Inflammatory macrophage (primary cell): Measurements from ENCODE around the gene ALMS1.
"Not testable (repeated sequence)": the region's sequence is repeated elsewhere in the genome, so short reads cannot be mapped to it uniquely, and the experiment has no call there.

Experiments used
- DNase-seq, 2 donors: peaks; one replicate each; pipeline ENCODE4 v3.0.0-alpha.2; 2020 to 2022

The ALMS1 gene

DNA sequence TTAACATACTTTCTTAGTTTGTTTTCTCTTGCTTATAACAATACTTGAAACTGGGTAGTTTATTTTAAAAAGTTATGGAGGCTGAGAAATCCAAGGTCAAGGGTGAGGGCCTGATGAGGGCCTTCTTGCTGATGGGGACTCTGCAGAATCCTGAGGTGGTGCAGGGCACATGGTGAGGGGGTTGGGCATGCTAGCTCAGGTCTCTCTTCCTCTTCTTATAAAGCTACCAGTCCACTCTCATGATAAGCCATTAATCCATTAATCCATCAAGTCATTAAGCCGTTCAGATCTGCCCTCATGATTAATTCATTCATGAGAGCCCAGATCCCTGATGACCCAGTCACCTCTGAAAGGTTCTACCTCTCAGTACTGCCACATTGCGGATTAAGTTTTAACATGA lies 21.4 kb downstream of the ALMS1 start:
- DNase-seq, result no peak

DNA sequence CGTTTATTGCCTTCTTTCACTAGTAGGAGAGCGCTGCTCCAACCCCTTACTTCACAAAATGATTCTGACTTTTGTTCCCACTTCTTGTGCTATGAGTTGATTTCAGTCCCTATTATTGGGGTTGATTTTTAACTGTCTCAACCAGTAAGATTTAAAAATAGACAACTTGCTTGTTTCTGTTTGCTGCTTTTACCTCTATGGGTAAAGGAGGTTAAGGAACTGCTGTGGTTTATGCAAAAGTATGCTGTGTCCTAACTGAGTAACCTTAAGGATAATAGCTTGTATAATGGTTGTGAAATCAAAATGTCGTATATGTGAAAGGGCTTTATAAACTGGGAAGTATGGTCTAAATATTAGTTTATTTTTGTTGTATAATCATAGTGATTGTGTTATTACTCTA lies 22.6 kb downstream of the ALMS1 start:
- no peak for DNase-seq

DNA sequence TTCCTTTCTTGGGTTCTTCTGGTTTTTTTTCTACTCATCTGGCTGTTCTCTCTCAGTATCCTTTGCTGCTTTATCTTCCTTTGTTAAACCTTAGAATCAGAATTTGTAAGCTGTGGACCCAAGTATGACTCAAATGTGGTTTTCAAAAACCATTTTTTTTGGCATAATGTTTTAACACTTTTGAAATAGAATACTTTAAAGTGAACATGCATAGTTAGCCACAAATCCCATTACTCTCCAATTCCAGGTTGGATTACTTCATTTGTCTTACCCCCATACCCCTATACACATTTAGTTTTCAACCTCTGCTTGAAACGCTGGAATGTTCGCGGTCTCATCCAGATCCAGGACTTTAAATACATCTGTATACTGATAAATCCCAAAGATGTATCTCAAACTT lies 29.1 kb downstream of the ALMS1 start:
- DNase-seq, result no peak

DNA sequence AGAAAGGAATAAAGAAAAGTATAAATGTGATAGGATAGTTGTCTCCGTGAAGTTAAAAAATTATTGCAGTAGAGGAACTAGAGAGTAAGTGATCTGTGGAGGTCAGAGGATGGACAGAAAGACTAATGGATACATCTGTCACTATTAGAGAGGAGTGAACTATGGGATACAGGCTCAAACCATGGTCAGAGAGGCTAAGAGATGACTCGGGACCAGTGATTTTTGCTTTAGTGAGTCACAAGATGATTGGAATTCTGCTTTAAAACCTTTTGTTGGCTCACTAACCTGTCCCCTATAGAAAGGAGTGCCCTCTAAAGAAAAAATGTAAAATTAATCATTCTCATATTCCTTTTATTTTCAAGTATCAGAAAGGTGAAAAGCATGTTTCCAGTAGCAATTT lies 30.3 kb downstream of the ALMS1 start:
- DNase-seq, result no peak

- DNase-seq, result no peak
These were observed 32.7 kb downstream of the ALMS1 start for GRCh38 chr2:73418343-73418742.

DNA sequence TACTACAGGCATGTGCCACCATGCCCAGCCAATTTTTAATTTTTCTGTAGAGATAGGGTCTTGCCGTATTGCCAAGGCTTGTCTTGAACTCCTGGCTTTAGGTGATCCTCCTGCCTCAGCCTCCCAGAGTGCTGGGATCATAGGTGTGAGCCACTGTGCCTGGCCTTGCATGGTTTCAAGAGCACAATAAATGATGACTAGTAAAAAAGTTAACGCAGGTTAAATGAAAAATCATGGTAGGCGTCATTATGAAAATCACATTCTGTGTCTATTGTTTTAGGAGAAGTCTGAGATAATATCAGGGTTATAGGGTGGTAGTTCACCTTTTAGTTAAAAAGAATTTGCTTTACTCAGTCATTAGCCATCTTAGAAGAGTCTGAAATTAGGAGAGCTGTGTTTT lies 38.3 kb downstream of the ALMS1 start:
- no peak for DNase-seq

GRCh38 chr2:73426176-73426575 lies 40.5 kb downstream of the ALMS1 start:
- DNase-seq, result no peak

DNA sequence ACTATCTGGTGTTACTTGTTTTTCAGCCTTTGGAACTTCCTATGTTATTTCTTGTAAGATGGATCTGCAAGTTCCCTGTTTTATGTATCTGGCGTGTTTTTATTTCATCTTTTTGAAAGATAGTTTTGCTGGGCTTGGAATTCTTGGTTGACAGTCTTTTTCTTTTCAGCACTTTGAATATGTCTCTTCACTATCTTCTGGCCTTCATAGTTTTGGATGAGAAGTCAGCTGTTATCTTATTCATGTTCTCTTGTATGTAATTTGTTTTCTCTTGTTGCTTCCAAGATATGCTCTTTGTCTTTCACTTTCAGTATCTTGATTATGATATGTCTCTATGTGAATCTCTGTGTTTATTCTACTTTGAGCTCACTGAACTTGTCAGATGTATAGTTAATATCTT lies 50.4 kb downstream of the ALMS1 start:
- DNase-seq, result no peak

GRCh38 chr2:73444202-73444601 lies 58.6 kb downstream of the ALMS1 start:
- DNase-seq, result no peak

DNA sequence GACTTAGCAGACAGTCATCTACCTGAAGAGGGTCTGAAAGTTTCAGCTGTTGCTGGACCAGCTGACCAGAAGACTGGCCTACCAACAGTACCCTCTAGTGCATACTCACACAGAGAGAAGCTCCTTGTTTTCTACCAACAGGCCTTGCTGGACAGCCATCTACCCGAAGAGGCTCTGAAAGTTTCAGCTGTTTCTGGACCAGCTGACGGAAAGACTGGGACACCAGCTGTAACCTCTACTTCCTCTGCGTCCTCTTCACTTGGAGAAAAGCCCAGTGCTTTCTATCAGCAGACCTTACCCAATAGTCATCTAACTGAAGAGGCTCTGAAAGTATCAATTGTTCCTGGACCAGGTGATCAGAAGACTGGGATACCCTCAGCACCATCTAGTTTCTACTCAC lies 63.2 kb downstream of the ALMS1 start:
- DNase-seq, result no peak

DNA sequence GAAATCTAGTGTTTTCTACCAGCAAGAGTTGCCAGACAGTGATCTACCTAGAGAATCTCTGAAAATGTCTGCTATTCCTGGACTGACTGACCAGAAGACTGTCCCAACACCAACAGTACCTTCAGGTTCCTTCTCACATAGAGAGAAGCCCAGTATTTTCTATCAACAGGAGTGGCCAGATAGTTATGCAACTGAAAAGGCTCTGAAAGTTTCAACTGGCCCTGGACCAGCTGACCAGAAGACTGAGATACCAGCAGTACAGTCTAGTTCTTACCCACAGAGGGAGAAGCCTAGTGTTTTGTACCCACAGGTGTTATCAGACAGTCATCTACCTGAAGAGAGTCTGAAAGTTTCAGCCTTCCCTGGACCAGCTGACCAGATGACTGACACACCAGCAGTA lies 63.8 kb downstream of the ALMS1 start:
- no peak for DNase-seq

GRCh38 chr2:73451263-73451972 lies 65.8 kb downstream of the ALMS1 start:
- DNase-seq, result peak; percentile 33 to 44

DNA sequence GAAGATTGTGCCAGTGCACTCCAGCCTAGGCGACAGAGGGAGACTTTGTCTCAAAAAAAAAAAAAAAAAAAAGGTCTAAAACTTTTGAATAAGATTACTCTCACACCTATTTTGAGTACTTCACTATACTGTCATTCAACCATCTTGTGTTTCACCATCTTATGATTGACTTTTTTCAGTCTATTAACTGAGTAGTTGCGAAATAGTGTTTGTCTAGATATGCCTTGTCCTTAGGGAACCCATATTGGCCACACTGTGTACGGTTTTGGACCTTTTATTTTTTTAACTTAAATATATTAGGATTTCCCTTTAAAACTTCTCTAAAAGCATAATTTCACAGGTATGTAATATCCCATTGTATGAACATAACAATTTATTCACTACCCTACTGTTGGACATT lies 72.3 kb downstream of the ALMS1 start:
- DNase-seq, result no peak

- not testable (repeated sequence) for DNase-seq
These were observed 76.8 kb downstream of the ALMS1 start for GRCh38 chr2:73462388-73462787.

GRCh38 chr2:73468376-73468775 lies 82.7 kb downstream of the ALMS1 start:
- no peak for DNase-seq

- not testable (repeated sequence) for DNase-seq
These were observed 98.2 kb downstream of the ALMS1 start for GRCh38 chr2:73483874-73484273.

DNA sequence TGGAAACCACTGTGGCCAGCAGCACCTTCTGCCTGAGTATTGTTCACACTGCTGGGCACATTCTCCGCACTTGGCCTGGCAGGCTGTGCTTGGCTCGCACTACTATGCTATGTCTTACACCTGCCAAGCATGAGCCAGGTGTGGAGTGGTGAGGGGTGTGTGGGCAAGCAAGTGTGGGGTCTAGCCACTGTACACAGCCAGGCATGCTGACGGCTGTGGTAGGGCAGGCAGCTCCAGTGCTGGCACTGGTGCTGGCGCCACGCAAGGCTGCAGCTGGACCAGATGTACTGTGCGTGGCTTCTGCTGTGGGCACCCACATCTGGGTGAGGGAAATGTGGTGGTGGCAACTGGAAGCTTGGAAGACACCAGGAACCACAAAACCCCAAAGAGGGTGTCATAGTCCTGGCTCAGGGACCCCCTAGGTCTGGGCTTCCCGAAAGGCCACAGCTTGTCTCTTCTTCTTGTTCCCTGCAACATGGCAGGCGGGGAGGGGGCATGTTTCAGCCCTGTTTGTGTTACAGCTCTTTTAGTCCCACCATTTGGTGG lies 101.5 kb downstream of the ALMS1 start:
- DNase-seq, result no peak

DNA sequence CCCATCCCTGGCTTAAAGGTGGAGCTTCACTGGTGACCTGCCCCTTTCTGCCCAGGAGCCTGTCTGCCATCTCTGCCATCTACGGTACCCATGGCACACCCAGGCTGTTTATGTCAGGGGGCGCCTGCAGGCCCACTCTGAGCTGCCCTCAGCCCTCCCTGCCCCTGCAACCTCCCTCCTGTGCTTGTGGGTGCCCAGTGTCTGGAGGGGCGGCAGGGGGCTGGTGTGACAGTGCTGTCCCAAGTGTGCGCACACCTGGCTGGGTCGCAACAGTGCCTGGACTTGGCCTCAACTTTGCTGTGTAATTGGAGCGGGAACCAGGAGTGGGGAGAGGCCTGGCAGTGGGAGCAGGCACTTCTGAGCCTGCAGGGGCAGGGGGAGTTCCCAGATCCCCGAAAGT lies 102.4 kb downstream of the ALMS1 start:
- no peak for DNase-seq

DNA sequence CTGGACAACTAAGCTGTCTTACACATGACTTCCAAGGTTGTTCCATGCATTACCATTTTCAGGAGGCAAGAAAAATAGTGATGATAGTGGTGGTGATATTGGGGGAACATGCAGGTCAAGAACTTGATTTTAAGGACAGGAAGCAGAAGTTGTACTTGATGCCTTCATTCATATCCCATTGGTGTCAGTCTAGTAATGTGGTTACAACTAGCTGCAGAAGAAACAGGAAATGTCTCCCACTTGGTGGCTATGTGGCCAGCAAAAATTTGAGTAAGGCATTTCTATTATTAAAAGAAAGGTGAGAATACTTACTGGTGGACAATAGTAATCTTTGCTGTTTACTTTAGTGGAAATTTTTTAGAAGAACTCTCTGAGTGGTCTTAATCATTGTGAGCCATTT lies 103.4 kb downstream of the ALMS1 start:
- peak in 1 of 2 donors; percentile 21 for DNase-seq

DNA sequence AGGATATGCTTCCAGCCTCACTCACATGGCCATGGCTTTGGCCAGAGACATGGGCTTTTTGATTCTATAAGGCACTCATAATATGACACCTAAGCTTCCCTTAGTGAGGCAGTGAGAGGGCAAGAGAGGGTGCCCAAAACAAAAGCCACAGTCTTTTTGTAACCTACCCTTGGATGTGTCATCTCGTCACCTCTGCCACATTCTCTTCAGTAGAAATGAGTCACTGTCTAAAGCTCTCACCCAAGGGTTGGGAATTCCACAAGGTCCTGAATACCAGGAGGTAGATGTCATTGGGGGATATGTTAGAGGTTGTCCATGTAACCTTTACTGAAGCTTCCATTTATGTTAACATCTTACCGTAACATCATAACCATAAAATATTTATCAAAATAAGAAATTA lies 108.4 kb downstream of the ALMS1 start:
- no peak for DNase-seq

DNA sequence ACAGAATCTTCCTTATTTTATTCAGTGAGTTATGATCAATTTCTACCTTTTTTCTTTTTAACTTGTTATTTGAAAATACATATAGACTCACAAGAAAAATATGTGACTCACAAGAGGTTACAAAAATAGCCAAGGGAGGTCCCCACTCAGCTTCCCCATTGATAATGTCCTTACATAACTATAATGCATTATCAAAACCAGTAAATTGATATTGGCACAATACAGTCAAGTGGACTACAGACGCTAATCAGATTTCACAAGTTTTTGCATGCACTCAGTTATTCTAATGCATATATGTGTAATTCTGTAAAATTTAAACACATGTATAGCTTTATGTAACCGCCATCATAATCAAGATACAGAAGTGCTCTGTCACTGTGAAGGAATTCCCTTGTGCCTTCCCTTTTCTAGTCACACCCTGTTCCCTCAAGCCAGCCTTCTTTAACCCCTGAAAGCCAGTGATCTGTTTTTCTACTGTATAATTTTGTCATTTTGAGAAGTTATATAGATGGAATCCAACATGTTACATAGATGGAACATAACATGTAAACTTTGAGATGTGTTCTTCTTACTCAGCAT lies 118.4 kb downstream of the ALMS1 start:
- peak; percentile 10 to 12 for DNase-seq

- DNase-seq, result not testable (repeated sequence)
These were observed 119.2 kb downstream of the ALMS1 start for GRCh38 chr2:73504850-73505249.

DNA sequence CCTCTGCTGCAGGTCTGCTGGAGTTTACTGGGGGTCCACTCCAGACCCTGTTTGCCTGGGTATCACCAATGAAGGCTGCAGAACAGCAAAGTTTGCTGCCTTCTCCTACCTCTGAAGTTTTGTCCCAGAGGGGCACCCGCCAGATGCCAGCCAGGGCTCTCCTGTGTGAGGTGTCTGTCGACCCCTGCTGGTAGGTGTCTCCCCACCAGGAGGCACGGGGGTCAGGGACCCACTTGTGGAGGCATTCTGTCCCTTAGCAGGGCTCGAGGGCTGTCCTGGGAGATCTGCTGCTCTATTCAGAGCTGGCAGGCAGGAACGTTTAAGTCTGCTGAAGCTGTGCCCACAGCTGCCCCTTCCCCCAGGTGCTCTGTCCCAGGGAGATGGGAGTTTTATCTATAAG lies 124.8 kb downstream of the ALMS1 start:
- not testable (repeated sequence) for DNase-seq

- no peak for DNase-seq
These were observed 130.4 kb downstream of the ALMS1 start for GRCh38 chr2:73516033-73516432.

- no peak for DNase-seq
These were observed 143.1 kb downstream of the ALMS1 start for GRCh38 chr2:73528688-73529087.
